Thyroid gland (tissue), 4 donors: Measurements from ENCODE around the gene ANKS4B.

Experiments used
- POLR2A ChIP-seq, 2 donors: fragments of 450-650 bp; IDR thresholded peaks; one replicate each; pipeline ENCODE4 v1.6.1; 2017; ENCODE audit warnings: antibody characterized with exemption in 2 of 2, mild to moderate bottlenecking in 2 of 2, moderate library complexity in 1 of 2
- TF ChIP-seq, protein P1 (sequence below), 6 experiments: fragments of 200-600 bp in 3 of 6; fragments of 450-650 bp in 3 of 6; sonication (generic) in 3 of 6; IDR thresholded peaks; one replicate each; pipeline ENCODE4 v1.5.1; 2016 to 2019; ENCODE audit warnings: antibody characterized with exemption in 6 of 6, mild to moderate bottlenecking in 2 of 6, inconsistent platforms in 1 of 6, moderate library complexity in 1 of 6

DNA sequence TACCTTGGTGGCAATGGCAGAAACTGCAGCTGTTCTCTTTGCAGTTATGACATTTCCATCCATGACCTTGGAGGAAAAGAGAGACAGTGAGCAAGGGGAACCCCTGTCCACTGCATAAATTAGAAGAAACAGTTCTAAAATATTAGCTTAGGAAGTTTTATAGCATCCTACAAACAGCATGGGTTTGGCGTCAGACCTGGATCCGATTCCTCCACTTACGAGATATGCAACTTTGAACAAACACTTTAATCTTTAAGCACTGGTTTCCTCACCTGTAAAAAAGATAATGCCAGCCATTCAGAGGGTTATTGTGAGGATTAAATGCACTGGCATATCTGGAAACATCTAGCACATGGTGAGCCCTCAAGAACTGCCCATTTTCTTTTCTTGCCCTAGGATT lies 42.0 kb downstream of the ANKS4B start:
- no peak for TF ChIP-seq POLR2A (IDR thresholded peaks at IDR 0.05)
- TF ChIP-seq, protein P1, sequence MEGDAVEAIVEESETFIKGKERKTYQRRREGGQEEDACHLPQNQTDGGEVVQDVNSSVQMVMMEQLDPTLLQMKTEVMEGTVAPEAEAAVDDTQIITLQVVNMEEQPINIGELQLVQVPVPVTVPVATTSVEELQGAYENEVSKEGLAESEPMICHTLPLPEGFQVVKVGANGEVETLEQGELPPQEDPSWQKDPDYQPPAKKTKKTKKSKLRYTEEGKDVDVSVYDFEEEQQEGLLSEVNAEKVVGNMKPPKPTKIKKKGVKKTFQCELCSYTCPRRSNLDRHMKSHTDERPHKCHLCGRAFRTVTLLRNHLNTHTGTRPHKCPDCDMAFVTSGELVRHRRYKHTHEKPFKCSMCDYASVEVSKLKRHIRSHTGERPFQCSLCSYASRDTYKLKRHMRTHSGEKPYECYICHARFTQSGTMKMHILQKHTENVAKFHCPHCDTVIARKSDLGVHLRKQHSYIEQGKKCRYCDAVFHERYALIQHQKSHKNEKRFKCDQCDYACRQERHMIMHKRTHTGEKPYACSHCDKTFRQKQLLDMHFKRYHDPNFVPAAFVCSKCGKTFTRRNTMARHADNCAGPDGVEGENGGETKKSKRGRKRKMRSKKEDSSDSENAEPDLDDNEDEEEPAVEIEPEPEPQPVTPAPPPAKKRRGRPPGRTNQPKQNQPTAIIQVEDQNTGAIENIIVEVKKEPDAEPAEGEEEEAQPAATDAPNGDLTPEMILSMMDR (IDR thresholded peaks at IDR 0.05) = no peak
